K562 (cell line): Measurements from ENCODE around the gene DNASE2. TPM values are rescaled to one million over a fixed set of nuclear protein-coding genes. Genes with fewer than 3 reads are reported as not detected.

Experiments used
- ATF2 ChIP-seq: sonication (generic); formaldehyde crosslinking; IDR thresholded peaks from 2 replicates; pipeline ENCODE4 v1.8.1; 2022; ENCODE audit warnings: missing genetic modification reagents
- polyA plus RNA-seq, 8 experiments: library from polyadenylated mRNA; depleted of rRNA in 4 of 8; stranded (reverse) in 5 of 8; unstranded in 3 of 8; fragments of >200 nt; fragmentation: Nextera tagmentation in 2 of 8; fragmentation: Illumina TruSeq in 1 of 8; extraction: Ambion mirVana in 2 of 8; extraction: Trizol in 1 of 8; gene quantifications; 2 replicates each; pipeline versions ENCODE4 v1.2.1 to v1.2.3, GENCODE V29; 2011 to 2014; ENCODE audit warnings: inconsistent platforms in 1 of 8, missing spikeins in 1 of 8
- total RNA-seq, 7 experiments: library from RNA; depleted of rRNA in 6 of 7; stranded (reverse); fragments of >200 nt in 6 of 7; fragmentation: Illumina TruSeq in 2 of 7; extraction: Trizol in 2 of 7; gene quantifications; 2 replicates each; pipeline versions ENCODE4 v1.2.1 to v1.2.3, GENCODE V29; 2011 to 2021; ENCODE audit warnings: low replicate concordance in 1 of 7
- TF ChIP-seq, protein P1 (sequence below): fragments of 250-450 bp; sonication (Bioruptor Pico); IDR thresholded peaks from 2 replicates; pipeline ENCODE4 v1.5.0; 2021
- TF ChIP-seq, protein P2 (sequence below): fragments of 250-450 bp; sonication (Bioruptor Pico); IDR thresholded peaks from 2 replicates; pipeline ENCODE4 v1.5.0; 2022; ENCODE audit warnings: mild to moderate bottlenecking

DNASE2 gene
- total and polyA plus RNA-seq, 9 of the 15 experiments (the other 6 are each of a cell fraction or from before 2014, with no cell fraction given) = 4.4 to 27.0 (median 20.2) TPM

DNA sequence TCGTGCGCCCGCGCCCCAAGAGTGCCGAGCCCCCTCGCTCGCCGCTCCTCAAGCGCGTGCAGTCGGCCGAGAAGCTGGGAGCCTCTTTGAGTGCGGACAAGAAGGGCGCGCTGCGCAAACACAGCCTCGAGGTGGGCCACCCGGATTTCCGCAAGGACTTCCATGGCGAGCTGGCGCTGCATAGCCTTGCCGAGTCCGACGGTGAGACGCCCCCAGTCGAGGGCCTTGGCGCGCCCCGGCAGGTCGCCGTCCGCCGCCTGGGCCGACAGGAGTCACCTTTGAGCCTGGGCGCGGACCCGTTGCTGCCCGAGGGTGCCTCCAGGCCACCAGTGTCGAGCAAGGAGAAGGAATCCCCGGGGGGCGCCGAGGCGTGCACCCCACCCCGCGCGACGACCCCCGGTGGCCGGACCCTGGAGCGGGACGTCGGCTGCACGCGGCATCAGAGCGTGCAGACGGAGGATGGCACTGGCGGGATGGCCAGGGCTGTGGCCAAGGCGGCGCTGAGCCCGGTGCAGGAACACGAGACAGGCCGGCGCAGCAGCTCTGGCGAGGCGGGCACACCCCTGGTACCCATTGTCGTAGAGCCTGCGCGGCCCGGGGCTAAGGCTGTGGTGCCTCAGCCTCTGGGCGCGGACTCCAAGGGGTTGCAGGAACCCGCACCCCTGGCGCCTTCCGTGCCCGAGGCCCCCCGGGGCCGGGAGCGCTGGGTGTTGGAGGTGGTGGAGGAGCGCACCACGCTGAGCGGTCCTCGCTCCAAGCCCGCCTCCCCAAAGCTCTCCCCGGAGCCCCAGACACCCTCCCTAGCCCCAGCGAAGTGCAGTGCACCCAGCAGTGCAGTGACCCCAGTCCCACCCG, 7.1 kb downstream of the DNASE2 start (continued):
- no peak for TF ChIP-seq ATF2 (CRISPR knock-in tag)
- TF ChIP-seq, protein P1, sequence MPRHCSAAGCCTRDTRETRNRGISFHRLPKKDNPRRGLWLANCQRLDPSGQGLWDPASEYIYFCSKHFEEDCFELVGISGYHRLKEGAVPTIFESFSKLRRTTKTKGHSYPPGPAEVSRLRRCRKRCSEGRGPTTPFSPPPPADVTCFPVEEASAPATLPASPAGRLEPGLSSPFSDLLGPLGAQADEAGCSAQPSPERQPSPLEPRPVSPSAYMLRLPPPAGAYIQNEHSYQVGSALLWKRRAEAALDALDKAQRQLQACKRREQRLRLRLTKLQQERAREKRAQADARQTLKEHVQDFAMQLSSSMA (CRISPR knock-in tag) = no peak
- TF ChIP-seq, protein P2, sequence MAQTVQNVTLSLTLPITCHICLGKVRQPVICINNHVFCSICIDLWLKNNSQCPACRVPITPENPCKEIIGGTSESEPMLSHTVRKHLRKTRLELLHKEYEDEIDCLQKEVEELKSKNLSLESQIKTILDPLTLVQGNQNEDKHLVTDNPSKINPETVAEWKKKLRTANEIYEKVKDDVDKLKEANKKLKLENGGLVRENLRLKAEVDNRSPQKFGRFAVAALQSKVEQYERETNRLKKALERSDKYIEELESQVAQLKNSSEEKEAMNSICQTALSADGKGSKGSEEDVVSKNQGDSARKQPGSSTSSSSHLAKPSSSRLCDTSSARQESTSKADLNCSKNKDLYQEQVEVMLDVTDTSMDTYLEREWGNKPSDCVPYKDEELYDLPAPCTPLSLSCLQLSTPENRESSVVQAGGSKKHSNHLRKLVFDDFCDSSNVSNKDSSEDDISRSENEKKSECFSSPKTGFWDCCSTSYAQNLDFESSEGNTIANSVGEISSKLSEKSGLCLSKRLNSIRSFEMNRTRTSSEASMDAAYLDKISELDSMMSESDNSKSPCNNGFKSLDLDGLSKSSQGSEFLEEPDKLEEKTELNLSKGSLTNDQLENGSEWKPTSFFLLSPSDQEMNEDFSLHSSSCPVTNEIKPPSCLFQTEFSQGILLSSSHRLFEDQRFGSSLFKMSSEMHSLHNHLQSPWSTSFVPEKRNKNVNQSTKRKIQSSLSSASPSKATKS = no peak
